Caco-2 (cell line): Measurements from ENCODE around the gene SORBS1. TPM values are rescaled to one million over a fixed set of nuclear protein-coding genes. Genes with fewer than 3 reads are reported as not detected.

Source experiments
- BruUV-seq: library from RNA; stranded (reverse); fragments of 400-500 nt; replicated peaks from 2 replicates; lab custom pipeline; 2021; lab: Mats Ljungman, UMichigan
- CTCF ChIA-PET: fragments of 300-600 bp; sonication (Branson Sonifier 250); formaldehyde crosslinking; loops from one replicate; lab custom pipeline; 2022; ENCODE audit warnings: antibody characterized with exemption; lab: Charles Lee
- POLR2A ChIA-PET: fragments of 300-600 bp; sonication (Branson Sonifier 250); formaldehyde crosslinking; loops from one replicate; lab custom pipeline; 2022; ENCODE audit warnings: antibody characterized with exemption; lab: Charles Lee
- DNase-seq, 2 experiments: peaks; one replicate each; pipeline versions ENCODE4 v3.0.0 to v3.0.0-alpha.2; 2020 to 2022
- H3K27me3 ChIP-seq: replicated peaks from 2 replicates; pipeline ENCODE4 v1.6.0; 2011; ENCODE audit warnings: low read length; ENCODE audit not compliant: control insufficient read depth, insufficient read depth
- H3K36me3 ChIP-seq: 2 replicates; pipeline ENCODE4 v1.5.1; 2011; ENCODE audit warnings: low read length; ENCODE audit not compliant: control insufficient read depth, insufficient read depth
- H3K4me1 ChIP-seq: fragments of 250-450 bp; sonication (Bioruptor Pico); 2 replicates; pipeline ENCODE4 v1.5.1; 2020; ENCODE audit warnings: mild to moderate bottlenecking
- H3K4me3 ChIP-seq: 2 replicates; pipeline ENCODE4 v1.5.1; 2011; ENCODE audit warnings: low read depth, mild to moderate bottlenecking, control low read depth, low read length
- H3K9me3 ChIP-seq: fragments of 250-450 bp; sonication (Bioruptor Pico); 2 replicates; pipeline ENCODE4 v1.5.1; 2020; ENCODE audit warnings: mild to moderate bottlenecking, moderate library complexity
- H3K27ac Mint-ChIP-seq: one replicate; pipeline ENCODE4 v1.8.0; 2022; ENCODE audit warnings: mixed read lengths; ENCODE audit not compliant: unreplicated experiment
- H3K27me3 Mint-ChIP-seq: one replicate; pipeline ENCODE4 v1.8.0; 2022; ENCODE audit warnings: mixed read lengths; ENCODE audit not compliant: insufficient read depth, unreplicated experiment
- H3K36me3 Mint-ChIP-seq: one replicate; pipeline ENCODE4 v1.8.0; 2022; ENCODE audit warnings: mild to moderate bottlenecking, mixed read lengths; ENCODE audit not compliant: insufficient read depth, unreplicated experiment
- H3K4me1 Mint-ChIP-seq: one replicate; pipeline ENCODE4 v1.8.0; 2022; ENCODE audit warnings: low read depth, mixed read lengths; ENCODE audit not compliant: unreplicated experiment
- H3K4me3 Mint-ChIP-seq: one replicate; pipeline ENCODE4 v1.8.0; 2022; ENCODE audit warnings: mild to moderate bottlenecking, moderate library complexity, mixed read lengths; ENCODE audit not compliant: unreplicated experiment
- H3K9me3 Mint-ChIP-seq: one replicate; pipeline ENCODE4 v1.8.0; 2022; ENCODE audit warnings: mixed read lengths; ENCODE audit not compliant: unreplicated experiment
- intact Hi-C: fragments of 100-400 bp; cut with micrococcal nuclease; formaldehyde crosslinking; loops from one replicate; pipeline ENCODE4 v1.10.0; 2022; ENCODE audit not compliant: unreplicated experiment
- total RNA-seq: library from RNA; stranded (reverse); gene quantifications from 2 replicates; pipeline ENCODE4 v1.2.3, GENCODE V29; 2022
- TF ChIP-seq, protein P1 (sequence below), 2 experiments: fragments of 200-600 bp in 1 of 2; IDR thresholded peaks; 1 replicate in 1 of 2; 2 replicates in 1 of 2; pipeline versions ENCODE4 v1.5.1 to v1.8.0; 2011 to 2022; ENCODE audit warnings: antibody characterized with exemption in 1 of 2, control low read depth in 1 of 2, inconsistent platforms in 1 of 2, low read depth in 1 of 2, low read length in 1 of 2, mild to moderate bottlenecking in 1 of 2, moderate library complexity in 1 of 2; ENCODE audit not compliant: insufficient read depth in 1 of 2, severe bottlenecking in 1 of 2, unreplicated experiment in 1 of 2

SORBS1 gene
- total RNA-seq, 1 experiment from 2014 or later: 39.3 TPM

DNA sequence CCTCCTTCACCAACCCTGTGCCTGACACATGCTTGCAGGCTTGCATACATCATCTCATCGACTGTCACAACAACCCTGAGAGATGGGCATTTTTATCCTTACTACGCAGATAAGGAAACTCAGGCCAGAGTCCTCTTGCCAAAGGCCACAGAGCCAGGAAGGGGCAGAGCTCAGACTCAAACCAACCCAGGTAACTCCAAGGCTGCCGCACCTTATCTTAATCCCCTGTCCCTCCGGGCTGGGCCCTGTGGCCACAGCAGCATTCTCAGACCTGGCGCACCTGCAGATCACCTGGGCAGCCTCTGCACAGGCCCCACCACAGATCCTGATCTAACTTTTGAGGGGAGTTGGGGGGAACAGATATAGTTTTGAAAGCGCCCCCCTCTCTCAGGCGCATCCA, 35.1 kb downstream of the SORBS1 start:
- H3K4me3 ChIP-seq: no peak overlapping the region
- Mint-ChIP-seq H3K4me1 (peaks cover 26% of the 10 kb centered on the region), H3K4me3 (no peak overlapping the region), H3K27me3 (no peaks in the 10 kb centered on the region), H3K36me3 (no peaks in the 10 kb centered on the region), H3K27ac (no peak overlapping the region), H3K9me3 (no peaks in the 10 kb centered on the region)
- no peaks in the 10 kb centered on the region for H3K9me3 ChIP-seq
- ChIA-PET CTCF (no interaction called here), POLR2A (no interaction called here)
- BruUV-seq: no TSS peak
- no peaks in the 10 kb centered on the region for H3K27me3 ChIP-seq
- TF ChIP-seq, protein P1, sequence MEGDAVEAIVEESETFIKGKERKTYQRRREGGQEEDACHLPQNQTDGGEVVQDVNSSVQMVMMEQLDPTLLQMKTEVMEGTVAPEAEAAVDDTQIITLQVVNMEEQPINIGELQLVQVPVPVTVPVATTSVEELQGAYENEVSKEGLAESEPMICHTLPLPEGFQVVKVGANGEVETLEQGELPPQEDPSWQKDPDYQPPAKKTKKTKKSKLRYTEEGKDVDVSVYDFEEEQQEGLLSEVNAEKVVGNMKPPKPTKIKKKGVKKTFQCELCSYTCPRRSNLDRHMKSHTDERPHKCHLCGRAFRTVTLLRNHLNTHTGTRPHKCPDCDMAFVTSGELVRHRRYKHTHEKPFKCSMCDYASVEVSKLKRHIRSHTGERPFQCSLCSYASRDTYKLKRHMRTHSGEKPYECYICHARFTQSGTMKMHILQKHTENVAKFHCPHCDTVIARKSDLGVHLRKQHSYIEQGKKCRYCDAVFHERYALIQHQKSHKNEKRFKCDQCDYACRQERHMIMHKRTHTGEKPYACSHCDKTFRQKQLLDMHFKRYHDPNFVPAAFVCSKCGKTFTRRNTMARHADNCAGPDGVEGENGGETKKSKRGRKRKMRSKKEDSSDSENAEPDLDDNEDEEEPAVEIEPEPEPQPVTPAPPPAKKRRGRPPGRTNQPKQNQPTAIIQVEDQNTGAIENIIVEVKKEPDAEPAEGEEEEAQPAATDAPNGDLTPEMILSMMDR (IDR thresholded peaks at IDR 0.05; ENCODE audit: insufficient read depth in 1 of 2, low read depth in 1 of 2, low read length in 1 of 2, severe bottlenecking in 1 of 2, unreplicated experiment in 1 of 2): no peak
- DNase-seq: peak; percentile 49 to 71
- no peaks in the 10 kb centered on the region for H3K36me3 ChIP-seq
- intact Hi-C loops: loop anchor here (1.0 kb wide), 1 partner anchor 29 kb away; no protein-coding TSS in a partner anchor
- peaks cover 56% of the 10 kb centered on the region for H3K4me1 ChIP-seq

DNA sequence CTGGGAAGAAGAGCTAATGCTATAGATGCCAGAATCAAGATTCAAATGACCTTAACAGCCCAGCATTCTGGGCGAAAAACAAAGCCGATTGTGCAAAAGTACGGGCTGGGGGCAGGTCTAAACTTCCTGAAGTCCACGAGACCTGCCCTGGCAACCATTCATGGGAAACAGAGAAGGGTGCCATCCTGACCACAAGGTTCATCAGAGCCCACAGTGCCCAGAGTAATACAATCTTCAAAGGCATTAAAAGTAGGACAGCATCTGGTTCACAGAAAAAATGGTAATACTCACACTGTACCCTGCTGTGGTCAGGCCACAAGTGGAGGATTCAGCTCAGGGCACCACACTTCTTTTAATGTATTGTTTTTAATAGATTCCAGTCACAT, 36.1 kb downstream of the SORBS1 start:
- no peaks in the 10 kb centered on the region for H3K27me3 Mint-ChIP-seq
- ChIA-PET POLR2A (no interaction called here), CTCF (no interaction called here)
- no peaks in the 10 kb centered on the region for H3K36me3 ChIP-seq
- BruUV-seq: no TSS peak
- TF ChIP-seq, protein P1 (IDR thresholded peaks at IDR 0.05; ENCODE audit: insufficient read depth in 1 of 2, low read depth in 1 of 2, low read length in 1 of 2, severe bottlenecking in 1 of 2, unreplicated experiment in 1 of 2): no peak
- H3K4me1 Mint-ChIP-seq: peaks cover 16% of the 10 kb centered on the region
- no peaks in the 10 kb centered on the region for H3K9me3 ChIP-seq
- intact Hi-C loops: no loop called here
- H3K27me3 ChIP-seq: no peaks in the 10 kb centered on the region
- H3K4me3 ChIP-seq: no peak overlapping the region
- H3K4me1 ChIP-seq: peaks cover 45% of the 10 kb centered on the region
- H3K36me3 Mint-ChIP-seq: no peaks in the 10 kb centered on the region
- no peaks in the 10 kb centered on the region for H3K9me3 Mint-ChIP-seq
- no peak for DNase-seq
- no peak overlapping the region for H3K4me3 Mint-ChIP-seq
- no peak overlapping the region for H3K27ac Mint-ChIP-seq

DNA sequence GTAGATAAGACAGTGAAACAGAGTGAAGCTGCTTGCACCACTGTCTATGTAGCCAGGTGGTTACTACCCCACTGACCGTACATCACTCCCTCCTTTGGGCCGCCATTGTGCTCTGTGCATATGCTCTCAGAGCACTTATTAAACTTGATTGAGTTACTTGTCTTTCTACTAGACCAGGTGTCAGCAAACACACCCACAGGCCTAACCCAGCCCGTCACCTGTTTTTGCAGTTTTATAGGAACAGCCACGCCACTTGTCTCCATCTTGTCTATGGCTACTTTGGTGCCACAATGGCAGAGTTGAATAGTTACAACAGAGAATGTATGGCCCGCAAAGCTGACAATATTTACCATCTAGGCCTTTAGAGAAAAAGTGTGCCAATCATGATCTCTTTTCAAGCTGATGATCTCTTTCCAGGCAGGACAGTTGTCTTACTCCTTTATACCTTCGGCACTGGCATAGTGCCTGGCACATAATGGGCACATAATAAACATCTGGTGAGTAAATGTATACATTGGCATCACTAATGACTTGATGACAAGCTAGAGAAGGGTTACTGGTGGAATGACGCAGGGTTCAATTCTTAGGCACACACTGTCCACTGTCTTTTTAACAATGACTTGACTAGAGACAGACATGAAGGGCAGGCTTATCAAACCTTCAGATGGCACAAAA, 36.7 kb downstream of the SORBS1 start:
- Mint-ChIP-seq H3K9me3 (no peaks in the 10 kb centered on the region), H3K4me3 (no peak overlapping the region), H3K27me3 (no peaks in the 10 kb centered on the region), H3K27ac (no peak overlapping the region), H3K36me3 (no peaks in the 10 kb centered on the region), H3K4me1 (peaks cover 12% of the 10 kb centered on the region)
- H3K9me3 ChIP-seq: no peaks in the 10 kb centered on the region
- POLR2A ChIA-PET: no interaction called here
- no peaks in the 10 kb centered on the region for H3K27me3 ChIP-seq
- BruUV-seq: no TSS peak
- TF ChIP-seq, protein P1 (IDR thresholded peaks at IDR 0.05; ENCODE audit: insufficient read depth in 1 of 2, low read depth in 1 of 2, low read length in 1 of 2, severe bottlenecking in 1 of 2, unreplicated experiment in 1 of 2): no peak
- H3K36me3 ChIP-seq: no peaks in the 10 kb centered on the region
- no peak for DNase-seq
- H3K4me3 ChIP-seq: no peak overlapping the region
- CTCF ChIA-PET: no interaction called here
- intact Hi-C loops: no loop called here
- H3K4me1 ChIP-seq: peaks cover 41% of the 10 kb centered on the region
